ENCODE data around the gene EXOSC10. TPM values are rescaled to one million over a fixed set of nuclear protein-coding genes. Genes with fewer than 3 reads are reported as not detected.

The EXOSC10 gene
- total and polyA plus RNA-seq, 2 of the 13 experiments (the other 11 are each of a cell fraction or from before 2014, with no cell fraction given): 48.4 to 67.6 TPM

- intact Hi-C loops (cut with micrococcal nuclease; ENCODE audit: unreplicated experiment) (no loop called here), in situ Hi-C loops (cut with HindIII; ENCODE audit: extremely low pct_ligation_motif_present, low pct_unique_long_range_greater_than_20kb) (no loop called here)
- Histone ChIP-seq H4K20me1 (ENCODE audit: insufficient read depth, low read length) (no peaks in the 10 kb centered on the region), H3K27me3 (ENCODE audit: control insufficient read depth in 1 of 2, insufficient read depth in 2 of 2, low read length in 2 of 2) (no peaks in the 10 kb centered on the region; a peak in 1 of 5 replicates), H3K9me3 (ENCODE audit: low read length) (no peaks in the 10 kb centered on the region), H3K4me3 (replicated peaks in 1 of 3; ENCODE audit: insufficient read depth in 1 of 3, low read depth in 2 of 3, low read length in 3 of 3) (no peak overlapping the region), H3K9ac (ENCODE audit: insufficient read depth, low read depth, low read length) (no peak overlapping the region), H3K79me2 (ENCODE audit: insufficient read depth, low read length) (no peaks in the 10 kb centered on the region), H3K36me3 (replicated peaks in 1 of 2; ENCODE audit: control insufficient read depth in 1 of 2, insufficient read depth in 2 of 2, low read length in 2 of 2) (peaks cover 23 to 58% of the 10 kb centered on the region in 2 experiments), H3K4me1 (ENCODE audit: insufficient read depth, low read length) (no peaks in the 10 kb centered on the region), H3K27ac (ENCODE audit: extremely low read length, insufficient read depth, low read length) (no peak overlapping the region), H2AFZ (ENCODE audit: low read length) (no peak overlapping the region), H3K4me2 (ENCODE audit: low read depth, low read length) (no peak overlapping the region)
- ATAC-seq (no peak), FAIRE-seq (no peak), DNase-seq (ENCODE audit: low spot score) (no peak)
- POLR2A ChIA-PET: no interaction called here
- no TSS peak for BruUV-seq (replicated peaks)
- WGBS (ENCODE audit: low lambda C conversion rate): 98% methylated on average over 12 of the region's 12 CpGs
- CTCF ChIA-PET (ENCODE audit: low intra/inter-chr PET ratio, low total read pairs): no interaction called here
- no peak for TF ChIP-seq ZNF282 (IDR thresholded peaks at IDR 0.05; ENCODE audit: partially characterized antibody)
- no peak for TF ChIP-seq ZNF615 (CRISPR knock-in tag; IDR thresholded peaks at IDR 0.05; ENCODE audit: borderline replicate concordance)
- TF ChIP-seq ZNF576 (CRISPR knock-in tag; IDR thresholded peaks at IDR 0.05): no peak
- TF ChIP-seq ATRX (CRISPR knock-in tag; IDR thresholded peaks at IDR 0.05; ENCODE audit: borderline replicate concordance): no peak
- no peak for TF ChIP-seq HCFC1 (IDR thresholded peaks at IDR 0.05; ENCODE audit: low read depth, low read length)
- no peak for TF ChIP-seq RXRB (CRISPR knock-in tag; IDR thresholded peaks at IDR 0.05; ENCODE audit: borderline replicate concordance)
- TF ChIP-seq KLF15 (CRISPR knock-in tag; IDR thresholded peaks at IDR 0.05; ENCODE audit: borderline replicate concordance): no peak
- no peak for TF ChIP-seq SAFB2 (CRISPR knock-in tag; IDR thresholded peaks at IDR 0.05; ENCODE audit: borderline replicate concordance, low read depth)
- no peak for TF ChIP-seq ZNF563 (CRISPR knock-in tag; IDR thresholded peaks at IDR 0.05)
- no peak for TF ChIP-seq HDAC2 (CRISPR knock-in tag; IDR thresholded peaks at IDR 0.05)
- TF ChIP-seq ZNF75D (CRISPR knock-in tag; IDR thresholded peaks at IDR 0.05; ENCODE audit: borderline replicate concordance): no peak
- TF ChIP-seq, protein P1, sequence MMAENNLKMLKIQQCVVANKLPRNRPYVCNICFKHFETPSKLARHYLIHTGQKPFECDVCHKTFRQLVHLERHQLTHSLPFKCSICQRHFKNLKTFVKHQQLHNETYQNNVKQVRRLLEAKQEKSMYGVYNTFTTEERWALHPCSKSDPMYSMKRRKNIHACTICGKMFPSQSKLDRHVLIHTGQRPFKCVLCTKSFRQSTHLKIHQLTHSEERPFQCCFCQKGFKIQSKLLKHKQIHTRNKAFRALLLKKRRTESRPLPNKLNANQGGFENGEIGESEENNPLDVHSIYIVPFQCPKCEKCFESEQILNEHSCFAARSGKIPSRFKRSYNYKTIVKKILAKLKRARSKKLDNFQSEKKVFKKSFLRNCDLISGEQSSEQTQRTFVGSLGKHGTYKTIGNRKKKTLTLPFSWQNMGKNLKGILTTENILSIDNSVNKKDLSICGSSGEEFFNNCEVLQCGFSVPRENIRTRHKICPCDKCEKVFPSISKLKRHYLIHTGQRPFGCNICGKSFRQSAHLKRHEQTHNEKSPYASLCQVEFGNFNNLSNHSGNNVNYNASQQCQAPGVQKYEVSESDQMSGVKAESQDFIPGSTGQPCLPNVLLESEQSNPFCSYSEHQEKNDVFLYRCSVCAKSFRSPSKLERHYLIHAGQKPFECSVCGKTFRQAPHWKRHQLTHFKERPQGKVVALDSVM (CRISPR knock-in tag; IDR thresholded peaks at IDR 0.05): no peak
- no peak for TF ChIP-seq MEF2D (CRISPR knock-in tag; IDR thresholded peaks at IDR 0.05)
- TF ChIP-seq CSRNP1 (CRISPR knock-in tag; IDR thresholded peaks at IDR 0.05): no peak
These were observed 45.0 kb upstream of the EXOSC10 start for GRCh38 chr1:11144570-11145256.

All from HepG2 (cell line).